ENCODE data around the gene MRPL43.

The MRPL43 gene

DNA sequence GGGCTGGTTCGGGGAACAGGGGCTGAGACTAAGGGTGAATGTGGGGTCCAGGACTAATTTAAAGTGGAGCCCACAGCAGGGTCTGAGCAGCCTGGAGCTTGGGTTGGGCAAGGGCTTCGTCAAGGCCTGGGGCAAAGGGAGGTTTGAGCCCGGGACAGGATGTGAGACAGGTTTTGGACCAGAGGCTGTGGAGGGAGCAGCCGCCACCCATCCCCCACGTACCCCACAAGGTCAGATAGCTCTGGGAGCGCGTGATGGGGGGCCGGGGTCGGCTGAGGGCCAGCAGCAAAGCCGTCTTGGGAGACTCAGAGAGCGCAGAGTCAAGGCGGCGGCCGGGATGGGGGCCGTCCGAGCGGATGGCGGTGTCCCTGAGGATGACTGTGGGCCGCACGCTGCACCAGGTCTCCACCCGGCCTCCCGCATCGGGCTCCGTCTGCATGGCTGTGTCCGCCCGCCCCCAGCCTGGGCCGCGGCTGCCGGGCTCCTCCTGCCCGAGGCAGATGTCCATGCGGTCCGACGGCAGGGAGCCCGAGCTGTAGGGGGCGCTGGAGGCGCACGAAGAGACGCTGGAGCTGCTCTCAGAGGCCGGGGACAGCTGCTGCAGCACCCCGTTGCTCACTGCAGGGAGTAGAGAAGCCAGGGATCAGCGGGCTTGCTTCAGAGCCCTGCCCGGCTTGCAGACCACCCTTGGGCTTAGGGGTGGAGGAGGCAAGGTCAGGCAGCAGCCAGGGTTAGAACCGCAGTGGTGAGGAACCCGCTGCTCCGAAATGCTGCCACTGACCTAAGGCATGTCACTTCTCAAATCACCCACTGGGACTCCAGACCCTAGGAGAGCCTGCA lies 31.5 kb upstream of the MRPL43 start:
- peak; percentile 74 for DNase-seq

GRCh38 chr10:101018118-101018599 lies 30.9 kb upstream of the MRPL43 start:
- DNase-seq = no peak

DNA sequence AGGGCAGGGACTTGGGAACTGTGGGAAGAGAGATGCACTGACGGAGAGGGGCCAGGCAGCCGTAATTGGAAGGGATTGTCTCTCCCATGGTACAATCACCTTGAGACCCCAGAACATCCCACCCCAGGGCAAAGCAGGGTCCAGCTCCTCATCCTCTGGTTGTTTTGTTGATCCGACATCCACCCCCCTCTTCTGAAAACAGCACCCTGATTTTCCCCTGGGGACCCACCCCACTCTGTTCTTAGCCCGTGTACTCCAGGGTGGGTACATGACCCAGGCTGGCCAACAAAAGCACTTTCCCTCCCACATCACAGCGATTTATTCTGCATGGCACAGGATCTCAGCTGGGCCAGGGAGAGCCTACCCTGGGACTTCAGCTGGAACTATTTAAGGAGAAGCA lies 29.5 kb upstream of the MRPL43 start:
- no peak for DNase-seq

DNA sequence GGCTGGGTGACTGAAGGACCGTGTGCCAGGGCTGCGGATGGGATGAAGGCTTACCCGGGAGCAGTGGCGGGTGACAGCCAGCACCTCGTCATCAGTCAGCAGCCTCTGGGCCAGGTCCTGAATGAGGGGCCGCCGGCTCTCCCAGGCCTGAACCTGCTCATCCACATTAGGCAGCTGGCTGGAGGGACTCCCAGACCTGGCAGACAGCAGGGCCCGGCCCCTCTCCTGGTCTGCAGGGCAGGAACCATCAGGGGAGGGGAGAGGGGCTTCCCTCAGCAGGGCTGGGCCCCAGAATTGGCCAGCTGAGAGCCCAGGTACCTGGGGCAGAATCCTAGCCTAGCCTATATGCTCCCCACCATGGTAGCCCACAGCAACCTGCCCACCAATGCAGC lies 28.3 kb upstream of the MRPL43 start:
- DNase-seq = no peak

DNA sequence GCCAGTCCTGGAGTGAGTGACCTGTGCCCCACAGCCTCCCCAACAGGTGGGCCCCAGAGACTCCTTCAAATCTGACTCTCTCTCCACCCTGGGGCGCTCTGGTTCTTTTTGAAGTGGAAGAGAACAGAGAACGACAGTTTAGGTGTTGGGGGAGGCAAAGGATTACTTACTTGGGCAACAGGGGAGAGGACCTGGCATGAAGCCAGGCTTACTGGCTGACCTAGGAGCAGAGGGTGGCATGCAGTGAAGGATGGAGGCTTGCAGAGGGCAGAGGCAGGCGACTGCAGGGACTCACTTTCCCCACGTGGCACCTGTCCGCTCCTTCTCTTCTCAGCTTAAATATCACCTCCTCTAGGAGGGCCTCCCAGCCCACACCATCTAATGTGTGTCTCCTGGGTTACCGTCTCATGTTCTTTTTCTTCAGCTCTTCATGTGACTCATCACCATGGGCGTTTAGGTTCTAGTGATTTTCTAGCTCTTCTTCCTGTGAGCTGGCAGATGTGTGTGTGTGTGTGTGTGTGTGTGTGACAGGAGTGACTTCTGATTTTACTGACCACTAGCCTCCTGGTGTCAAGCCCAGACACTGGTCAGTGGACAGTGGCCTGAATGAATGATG lies 27.8 kb upstream of the MRPL43 start:
- no peak for DNase-seq

- DNase-seq = peak; percentile 76
Measured at GRCh38 chr10:101014230-101014884, 27.1 kb upstream of the MRPL43 start.

DNA sequence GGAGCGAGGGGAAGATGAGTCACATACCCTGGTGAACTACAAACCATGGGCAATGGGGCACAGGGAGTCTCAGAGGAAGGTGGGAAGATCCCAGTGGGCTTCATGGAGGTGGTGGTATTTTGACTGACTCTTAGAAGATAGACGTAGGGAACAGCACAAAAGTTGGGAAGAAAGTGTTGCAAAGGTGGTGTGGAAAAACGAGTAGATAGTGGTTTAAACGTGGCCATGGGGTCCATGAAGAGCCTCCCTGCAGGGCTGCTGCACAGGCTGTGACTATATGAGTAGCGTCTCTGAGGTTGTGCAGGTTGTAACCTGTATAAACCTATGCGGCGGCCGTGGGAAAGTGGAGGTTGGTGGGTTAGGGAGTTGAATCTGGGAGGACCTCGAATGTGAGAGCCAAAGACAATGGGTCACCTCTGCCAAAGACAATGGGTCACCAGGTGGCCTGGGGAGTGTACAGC lies 26.1 kb upstream of the MRPL43 start:
- DNase-seq = no peak

DNA sequence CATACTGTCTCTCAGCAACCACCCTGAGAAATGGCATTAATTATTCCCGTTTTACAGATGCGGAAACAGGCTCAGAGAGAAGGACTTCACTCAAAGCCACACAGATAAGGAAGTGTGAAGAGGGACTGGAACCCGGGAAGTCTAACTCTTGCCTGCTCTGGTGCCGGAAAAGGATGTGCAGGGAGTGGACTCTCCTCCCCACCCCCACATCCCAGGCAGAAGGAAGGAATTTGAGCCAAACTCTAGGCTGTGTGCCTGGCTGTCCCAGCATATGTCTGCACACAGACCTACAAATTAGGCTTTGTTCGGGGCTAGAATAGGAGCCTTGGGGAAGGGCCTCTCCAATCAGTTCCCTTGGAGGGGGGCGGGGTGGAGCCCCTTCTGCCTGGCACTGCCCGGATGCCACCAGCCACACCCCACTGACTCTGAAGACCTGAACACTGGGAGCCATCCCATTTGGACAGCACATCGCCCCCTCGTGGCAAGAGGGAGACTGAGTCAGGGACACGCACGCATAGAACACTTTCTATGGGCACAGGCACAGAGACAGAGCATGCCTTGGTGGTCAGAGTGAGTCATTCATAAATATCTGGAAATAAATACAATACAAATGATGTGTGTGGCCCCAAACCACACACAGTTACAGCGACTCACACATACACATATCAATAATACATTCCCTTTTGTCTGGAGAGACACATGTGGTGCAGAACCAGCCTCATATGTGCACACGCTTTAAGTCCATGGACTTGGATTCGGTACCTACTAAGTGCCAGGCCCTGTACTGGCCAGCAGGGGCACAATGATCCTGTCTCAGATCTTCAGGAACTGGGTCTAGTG lies 25.4 kb upstream of the MRPL43 start:
- DNase-seq = peak; percentile 74

DNA sequence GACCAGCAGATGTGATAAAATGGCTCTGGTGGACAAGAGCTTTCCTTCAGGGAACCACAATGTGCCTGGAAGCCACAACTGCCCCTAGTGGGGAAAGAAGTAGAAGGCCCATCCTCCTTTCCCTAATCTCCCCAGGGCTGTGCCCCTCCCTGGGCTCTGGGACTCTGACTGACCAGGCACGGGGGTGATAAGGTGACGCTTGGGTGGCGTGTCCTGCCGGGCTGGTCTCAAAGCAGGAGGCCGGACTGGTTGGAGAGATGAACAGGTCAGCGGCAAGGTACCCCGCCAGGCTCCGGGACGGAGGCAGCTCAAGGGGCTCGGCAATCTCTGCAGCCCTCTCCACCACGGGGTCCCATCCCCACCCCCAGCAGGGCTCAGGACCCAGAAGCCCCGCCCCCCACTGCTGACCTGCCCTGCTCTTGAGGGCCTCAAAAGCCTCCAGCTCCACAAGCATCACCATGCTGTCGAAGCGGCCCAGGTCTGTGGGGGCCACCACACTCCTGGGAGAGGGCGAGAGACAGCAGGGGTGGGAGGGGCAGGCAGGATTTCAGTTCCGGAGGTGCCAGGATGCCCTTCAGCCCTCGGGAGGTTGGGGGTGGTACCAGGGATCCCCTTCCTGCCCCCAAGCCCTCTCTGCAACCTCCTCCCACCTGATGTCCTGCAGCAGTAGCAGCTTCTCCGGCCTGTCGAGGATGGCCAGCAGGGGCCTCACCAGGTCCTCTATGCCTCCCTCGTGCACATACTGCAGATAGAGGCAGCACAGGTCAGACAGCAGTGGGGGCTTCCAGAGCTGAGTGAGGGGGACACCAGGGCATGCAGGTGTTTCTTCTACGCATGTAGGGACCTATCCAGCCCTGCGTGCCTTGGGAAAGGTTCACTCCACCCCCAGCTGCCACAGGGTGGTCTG lies 24.5 kb upstream of the MRPL43 start:
- DNase-seq = no peak

DNA sequence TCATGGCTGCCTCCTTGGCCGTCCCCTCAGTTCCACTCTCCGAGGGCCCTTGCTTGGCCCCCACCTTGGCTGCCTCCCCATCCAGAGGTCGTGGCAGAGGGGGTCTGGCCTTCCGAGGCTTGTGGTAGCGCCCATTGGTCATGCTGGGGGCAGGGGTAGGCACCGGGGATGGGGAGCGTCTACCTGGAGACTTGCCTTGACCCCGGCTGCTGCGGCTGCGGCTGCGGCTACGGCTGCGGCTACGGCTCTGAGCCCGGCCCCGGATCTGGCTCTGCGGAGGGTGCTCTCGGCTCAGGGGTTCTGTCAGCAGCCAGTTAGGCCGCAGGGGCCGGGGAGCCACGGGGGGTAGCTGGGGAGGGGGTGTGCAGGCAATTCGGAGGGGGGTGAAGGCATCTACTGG lies 23.0 kb upstream of the MRPL43 start:
- DNase-seq = no peak

- no peak for DNase-seq
Measured at GRCh38 chr10:101008823-101009423, 21.6 kb upstream of the MRPL43 start.

- DNase-seq = no peak
Measured at GRCh38 chr10:101007915-101008822, 20.9 kb upstream of the MRPL43 start.

- no peak for DNase-seq
Measured at GRCh38 chr10:101007099-101007711, 19.9 kb upstream of the MRPL43 start.

GRCh38 chr10:101006593-101007098 lies 19.3 kb upstream of the MRPL43 start:
- no peak for DNase-seq

DNA sequence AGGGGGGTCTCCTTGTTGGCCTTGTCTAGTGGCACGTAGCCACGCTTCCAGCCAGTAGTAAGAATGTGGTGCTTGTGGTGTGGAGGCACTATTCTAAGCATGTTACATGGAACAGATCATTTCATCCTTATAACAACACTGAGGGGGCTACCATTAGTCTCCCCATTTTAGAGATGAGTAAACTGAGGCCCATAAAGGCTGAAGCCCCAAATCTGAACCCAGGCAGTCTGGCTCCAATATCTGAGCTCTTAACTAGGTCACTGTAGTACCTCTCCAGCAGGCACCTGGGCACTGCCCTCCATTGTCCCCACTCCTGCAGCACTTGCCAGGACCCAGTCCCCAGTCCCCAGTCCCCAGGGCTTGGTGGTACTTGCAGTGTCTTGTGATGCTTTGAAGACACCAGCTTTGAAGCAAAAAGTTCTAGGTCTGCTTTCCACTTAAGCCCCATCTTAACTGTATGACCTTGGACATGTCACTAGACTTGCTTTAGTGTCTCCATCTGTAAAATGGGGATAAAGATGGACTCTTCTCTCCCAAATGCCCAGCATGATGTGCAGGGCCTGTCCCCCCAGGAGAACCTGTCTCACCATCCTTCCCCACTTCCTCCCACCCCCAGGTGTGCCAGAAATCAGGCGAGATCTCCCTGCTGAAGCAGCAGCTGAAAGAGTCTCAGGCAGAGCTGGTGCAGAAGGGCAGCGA lies 18.7 kb upstream of the MRPL43 start:
- no peak for DNase-seq

- DNase-seq = no peak
Measured at GRCh38 chr10:101005361-101005760, 18.1 kb upstream of the MRPL43 start.

GRCh38 chr10:101003639-101004206 lies 16.4 kb upstream of the MRPL43 start:
- no peak for DNase-seq

DNA sequence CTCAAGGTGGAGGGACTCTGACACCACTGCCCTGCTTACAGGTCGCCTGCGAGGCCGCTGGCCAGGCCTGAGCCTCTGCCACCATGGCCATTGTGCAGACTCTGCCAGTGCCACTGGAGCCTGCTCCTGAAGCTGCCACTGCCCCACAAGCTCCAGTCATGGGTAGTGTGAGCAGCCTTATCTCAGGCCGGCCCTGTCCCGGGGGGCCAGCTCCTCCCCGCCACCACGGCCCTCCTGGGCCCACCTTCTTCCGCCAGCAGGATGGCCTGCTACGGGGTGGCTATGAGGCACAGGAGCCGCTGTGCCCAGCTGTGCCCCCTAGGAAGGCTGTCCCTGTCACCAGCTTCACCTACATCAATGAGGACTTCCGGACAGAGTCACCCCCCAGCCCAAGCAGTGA lies 15.2 kb upstream of the MRPL43 start:
- DNase-seq = no peak

GRCh38 chr10:101001659-101002035 lies 14.3 kb upstream of the MRPL43 start:
- DNase-seq = no peak
